ENCODE data around the gene GABRD. TPM values are rescaled to one million over a fixed set of nuclear protein-coding genes. Genes with fewer than 3 reads are reported as not detected.

Gene GABRD
- total and polyA plus RNA-seq, 2 donors (not counting 3 experiments of a cell fraction or from before 2014, with no cell fraction given), result not detected

DNA sequence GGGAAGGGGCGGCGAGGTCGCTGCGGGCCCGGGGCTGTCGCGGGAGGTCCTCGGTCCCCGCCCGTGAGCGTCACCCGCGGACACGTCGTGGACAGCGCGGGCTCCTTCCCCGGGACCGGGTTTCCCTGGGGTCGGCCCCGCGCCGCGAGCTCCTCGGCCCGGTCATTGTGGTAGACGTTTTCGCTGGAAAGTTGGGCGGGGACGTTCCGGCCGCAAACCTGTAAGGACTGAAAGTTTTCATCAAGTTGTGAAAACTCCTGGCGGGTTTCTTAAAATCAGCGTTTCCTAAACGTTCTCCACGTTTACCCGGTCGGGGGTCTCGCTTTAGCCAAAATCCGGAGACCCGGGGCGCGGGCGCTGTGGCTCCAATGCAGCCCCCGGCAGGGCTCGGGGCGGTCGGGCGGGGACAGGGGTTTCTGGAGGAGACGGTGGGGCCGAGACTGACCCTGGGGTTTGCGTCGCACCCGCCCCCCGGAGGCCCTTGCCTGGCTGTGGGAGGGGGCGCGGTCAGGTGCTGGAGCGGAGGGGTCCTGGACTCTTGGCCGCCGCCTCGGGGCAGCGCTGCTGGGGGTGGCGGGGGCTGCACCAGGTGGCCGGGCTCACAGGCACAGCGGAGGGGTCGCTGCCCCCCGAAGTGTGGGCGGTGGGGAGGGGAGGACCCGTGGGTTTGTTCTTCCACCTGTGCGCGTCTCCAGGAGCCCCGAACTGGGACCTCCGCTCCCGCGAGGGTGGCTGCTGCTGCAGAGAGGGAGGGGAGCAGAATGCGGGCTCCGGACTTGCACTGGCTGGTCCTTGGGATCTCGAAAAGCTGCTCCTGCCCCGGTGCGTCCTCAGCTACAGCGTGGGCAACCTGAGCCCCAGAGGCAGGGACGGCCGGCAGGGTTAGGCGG is 31.9 kb downstream of the GABRD start:
- H3K4me1 ChIP-seq (ENCODE audit: control insufficient read depth, extremely low read depth, insufficient read depth, low read length), result no peaks in the 10 kb centered on the region
- BruUV-seq (replicated peaks), result no TSS peak
- TF ChIP-seq EZH2 (IDR thresholded peaks at IDR 0.05; ENCODE audit: borderline replicate concordance, low read depth, low read length, severe bottlenecking), result peak; percentile 93
- TF ChIP-seq, protein P1, sequence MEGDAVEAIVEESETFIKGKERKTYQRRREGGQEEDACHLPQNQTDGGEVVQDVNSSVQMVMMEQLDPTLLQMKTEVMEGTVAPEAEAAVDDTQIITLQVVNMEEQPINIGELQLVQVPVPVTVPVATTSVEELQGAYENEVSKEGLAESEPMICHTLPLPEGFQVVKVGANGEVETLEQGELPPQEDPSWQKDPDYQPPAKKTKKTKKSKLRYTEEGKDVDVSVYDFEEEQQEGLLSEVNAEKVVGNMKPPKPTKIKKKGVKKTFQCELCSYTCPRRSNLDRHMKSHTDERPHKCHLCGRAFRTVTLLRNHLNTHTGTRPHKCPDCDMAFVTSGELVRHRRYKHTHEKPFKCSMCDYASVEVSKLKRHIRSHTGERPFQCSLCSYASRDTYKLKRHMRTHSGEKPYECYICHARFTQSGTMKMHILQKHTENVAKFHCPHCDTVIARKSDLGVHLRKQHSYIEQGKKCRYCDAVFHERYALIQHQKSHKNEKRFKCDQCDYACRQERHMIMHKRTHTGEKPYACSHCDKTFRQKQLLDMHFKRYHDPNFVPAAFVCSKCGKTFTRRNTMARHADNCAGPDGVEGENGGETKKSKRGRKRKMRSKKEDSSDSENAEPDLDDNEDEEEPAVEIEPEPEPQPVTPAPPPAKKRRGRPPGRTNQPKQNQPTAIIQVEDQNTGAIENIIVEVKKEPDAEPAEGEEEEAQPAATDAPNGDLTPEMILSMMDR (IDR thresholded peaks at IDR 0.05; ENCODE audit: extremely low read depth in 1 of 2, insufficient read depth in 1 of 2, low read depth in 1 of 2, low read length in 2 of 2), result no peak
- H3K4me2 ChIP-seq (ENCODE audit: insufficient read depth, low read length), result no peak overlapping the region
- no peak for FAIRE-seq
- no peak overlapping the region for H3K9ac ChIP-seq (replicated peaks; ENCODE audit: extremely low read depth, insufficient read depth, low read length)
- ChIA-PET CTCF (no interaction called here), POLR2A (no interaction called here)
- H3K4me3 ChIP-seq (replicated peaks in 1 of 3; ENCODE audit: insufficient read depth in 1 of 3, low read depth in 1 of 3, low read length in 3 of 3), result no peak overlapping the region
- DNase-seq (ENCODE audit: low read depth, low spot score), result no peak
- no peaks in the 10 kb centered on the region for H3K9me3 ChIP-seq (replicated peaks; ENCODE audit: control insufficient read depth, insufficient read depth, low read length)
- no peaks in the 10 kb centered on the region for H3K9me1 ChIP-seq (replicated peaks; ENCODE audit: control insufficient read depth, extremely low read depth, insufficient read depth, low read length)
- dilution Hi-C loops (cut with MboI; ENCODE audit: extremely low pct_ligation_motif_present, low sequenced_read_pairs), result no loop called here
- no peaks in the 10 kb centered on the region for H3K79me2 ChIP-seq (ENCODE audit: control insufficient read depth, insufficient read depth, low read length)
- H2AFZ ChIP-seq (ENCODE audit: low read depth, low read length), result no peak overlapping the region
- no peaks in the 10 kb centered on the region for H4K20me1 ChIP-seq (replicated peaks; ENCODE audit: control insufficient read depth, extremely low read depth, insufficient read depth, low read length)
- intact Hi-C loops (cut with micrococcal nuclease), result no loop called here
- peaks cover 28% of the 10 kb centered on the region in 2 experiments for H3K27me3 ChIP-seq (ENCODE audit: control insufficient read depth in 2 of 2, insufficient read depth in 2 of 2, low read length in 2 of 2)
- H3K27ac ChIP-seq (ENCODE audit: insufficient read depth, low read depth, low read length), result no peak overlapping the region
- no peaks in the 10 kb centered on the region for H3K36me3 ChIP-seq (ENCODE audit: control insufficient read depth in 2 of 2, extremely low read depth in 1 of 2, insufficient read depth in 2 of 2, low read length in 2 of 2)

DNA sequence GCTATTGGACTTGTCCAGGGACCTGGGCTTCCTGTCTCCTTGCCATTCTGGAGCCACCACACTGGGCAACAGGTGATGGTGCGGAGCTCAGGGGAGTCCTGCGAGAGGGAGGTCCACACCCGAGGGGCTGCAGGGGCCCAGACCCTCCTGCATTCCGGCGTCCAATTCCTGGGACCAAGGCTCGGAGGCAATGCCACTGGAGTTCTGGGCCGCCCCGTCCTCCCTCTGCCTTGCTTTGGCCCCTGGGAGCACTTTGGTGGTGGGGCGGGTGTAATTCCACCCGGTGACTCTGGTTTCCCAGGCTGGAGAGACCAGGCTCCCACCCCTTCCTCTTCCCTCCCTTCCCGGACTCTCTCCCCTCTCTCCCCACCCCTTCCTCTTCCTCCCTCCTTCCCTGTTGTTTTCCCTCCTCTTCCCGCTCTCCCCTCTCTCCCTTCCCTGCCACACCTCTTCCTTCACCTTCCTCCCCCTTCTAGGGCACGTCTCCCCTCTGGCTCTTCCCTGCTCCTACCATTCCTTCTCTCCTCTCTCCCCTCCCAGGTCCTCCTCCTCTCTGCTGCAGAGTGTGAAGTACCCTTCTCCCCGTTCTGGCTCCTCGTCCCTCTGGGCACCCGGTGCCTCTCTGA is 33.0 kb downstream of the GABRD start:
- no peak overlapping the region for H3K27ac ChIP-seq (ENCODE audit: insufficient read depth, low read depth, low read length)
- intact Hi-C loops (cut with micrococcal nuclease), result no loop called here
- H3K4me2 ChIP-seq (ENCODE audit: insufficient read depth, low read length), result no peak overlapping the region
- peaks cover 28% of the 10 kb centered on the region in 2 experiments for H3K27me3 ChIP-seq (ENCODE audit: control insufficient read depth in 2 of 2, insufficient read depth in 2 of 2, low read length in 2 of 2)
- no peak for FAIRE-seq
- H3K9ac ChIP-seq (replicated peaks; ENCODE audit: extremely low read depth, insufficient read depth, low read length), result no peak overlapping the region
- CTCF ChIA-PET, result interaction anchor here (1.0 kb wide), 1 partner anchor 7 kb away, joined by 3 read pairs; no protein-coding TSS in a partner anchor
- H3K4me1 ChIP-seq (ENCODE audit: control insufficient read depth, extremely low read depth, insufficient read depth, low read length), result no peaks in the 10 kb centered on the region
- H3K9me3 ChIP-seq (replicated peaks; ENCODE audit: control insufficient read depth, insufficient read depth, low read length), result no peaks in the 10 kb centered on the region
- no peak overlapping the region for H2AFZ ChIP-seq (ENCODE audit: low read depth, low read length)
- H3K79me2 ChIP-seq (ENCODE audit: control insufficient read depth, insufficient read depth, low read length), result no peaks in the 10 kb centered on the region
- DNase-seq (ENCODE audit: low read depth, low spot score), result no peak
- dilution Hi-C loops (cut with MboI; ENCODE audit: extremely low pct_ligation_motif_present, low sequenced_read_pairs), result no loop called here
- TF ChIP-seq GATA2 (IDR thresholded peaks at IDR 0.05; ENCODE audit: insufficient read depth, insufficient read length, low read depth, low read length) (no peak), JUN (IDR thresholded peaks at IDR 0.05; ENCODE audit: borderline replicate concordance, insufficient read depth, insufficient read length, low read depth) (no peak), MYC (IDR thresholded peaks at IDR 0.05; ENCODE audit: low read depth, low read length) (no peak), FOS (IDR thresholded peaks at IDR 0.05; ENCODE audit: borderline replicate concordance, insufficient read depth, low read length) (no peak), EZH2 (IDR thresholded peaks at IDR 0.05; ENCODE audit: borderline replicate concordance, low read depth, low read length, severe bottlenecking) (no peak), POLR2AphosphoS5 (IDR thresholded peaks at IDR 0.05; ENCODE audit: insufficient read depth, low read depth, low read length) (no peak), POLR2A (IDR thresholded peaks at IDR 0.05; ENCODE audit: low read depth, low read length) (no peak)
- TF ChIP-seq, protein P1 (IDR thresholded peaks at IDR 0.05; ENCODE audit: extremely low read depth in 1 of 2, insufficient read depth in 1 of 2, low read depth in 1 of 2, low read length in 2 of 2), result no peak
- TF ChIP-seq, protein P2, sequence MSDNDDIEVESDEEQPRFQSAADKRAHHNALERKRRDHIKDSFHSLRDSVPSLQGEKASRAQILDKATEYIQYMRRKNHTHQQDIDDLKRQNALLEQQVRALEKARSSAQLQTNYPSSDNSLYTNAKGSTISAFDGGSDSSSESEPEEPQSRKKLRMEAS (IDR thresholded peaks at IDR 0.05; ENCODE audit: insufficient read depth, insufficient read length), result no peak
- no TSS peak for BruUV-seq (replicated peaks)
- H3K4me3 ChIP-seq (replicated peaks in 1 of 3; ENCODE audit: insufficient read depth in 1 of 3, low read depth in 1 of 3, low read length in 3 of 3), result no peak overlapping the region
- POLR2A ChIA-PET, result no interaction called here
- H4K20me1 ChIP-seq (replicated peaks; ENCODE audit: control insufficient read depth, extremely low read depth, insufficient read depth, low read length), result no peaks in the 10 kb centered on the region
- H3K36me3 ChIP-seq (ENCODE audit: control insufficient read depth in 2 of 2, extremely low read depth in 1 of 2, insufficient read depth in 2 of 2, low read length in 2 of 2), result no peaks in the 10 kb centered on the region
- H3K9me1 ChIP-seq (replicated peaks; ENCODE audit: control insufficient read depth, extremely low read depth, insufficient read depth, low read length), result no peaks in the 10 kb centered on the region

All from endothelial cell of umbilical vein (primary cell).